GM12878 (cell line): ENCODE data around the gene TRPC1. TPM values are rescaled to one million over a fixed set of nuclear protein-coding genes. Genes with fewer than 3 reads are reported as not detected.

Experiments
- ATAC-seq: fragments of 200-7000 bp; cut with Tn5 transposase; 3 replicates; pipeline ENCODE4 v1.9.1; 2020; ENCODE audit warnings: mild to moderate bottlenecking, moderate library complexity
- BruUV-seq: library from RNA; stranded (reverse); fragments of 400-500 nt; replicated peaks from 2 replicates; lab custom pipeline; 2021; lab: Mats Ljungman, UMichigan
- CTCF ChIA-PET: fragments of 300-600 bp; sonication (Branson Sonifier 250); formaldehyde crosslinking; extraction: SDS; loops from one replicate; lab custom pipeline; 2021; ENCODE audit warnings: inconsistent platforms; lab: Yijun Ruan, JAX
- POLR2A ChIA-PET: fragments of 350-600 bp; formaldehyde crosslinking; extraction: SDS; loops from one replicate; lab custom pipeline; 2021; ENCODE audit warnings: inconsistent platforms; lab: Charles Lee
- RAD21 ChIA-PET: fragments of 300-600 bp; sonication (Branson Sonifier 250); formaldehyde crosslinking; loops from one replicate; lab custom pipeline; 2023; ENCODE audit warnings: antibody characterized with exemption; ENCODE audit not compliant: unreplicated experiment; lab: Charles Lee
- SMC1A ChIA-PET: fragments of 300-600 bp; sonication (Branson Sonifier 250); formaldehyde crosslinking; loops from one replicate; lab custom pipeline; 2023; ENCODE audit not compliant: unreplicated experiment, uncharacterized antibody; lab: Charles Lee
- DNase-seq: peaks from one replicate; pipeline ENCODE4 v3.0.0-alpha.2; 2011; ENCODE audit warnings: low read depth, low spot score
- FAIRE-seq: peaks from 3 replicates; lab custom pipeline; 2011; peaks lifted over from hg19 to GRCh38; lab: Jason Lieb, UNC
- H2AFZ ChIP-seq: 2 replicates; pipeline ENCODE4 v1.6.0; 2011; ENCODE audit warnings: low read depth, low read length, control low read depth; ENCODE audit not compliant: control insufficient read depth
- H3K27ac ChIP-seq: 2 replicates; pipeline ENCODE4 v1.5.1; 2011; ENCODE audit warnings: control low read depth; ENCODE audit not compliant: control insufficient read depth, insufficient read depth
- H3K27me3 ChIP-seq, 2 experiments: replicated peaks in 1 of 2; 2 replicates each; pipeline versions ENCODE4 v1.6.0 to v1.6.1; 2011; ENCODE audit warnings: low read length in 1 of 2; ENCODE audit not compliant: control insufficient read depth in 2 of 2, insufficient read depth in 2 of 2
- H3K36me3 ChIP-seq, 2 experiments: 2 replicates each; pipeline ENCODE4 v1.5.1; 2011; ENCODE audit warnings: low read length in 1 of 2; ENCODE audit not compliant: control insufficient read depth in 2 of 2, insufficient read depth in 2 of 2
- H3K4me1 ChIP-seq: 2 replicates; pipeline ENCODE4 v1.6.1; 2011; ENCODE audit warnings: mild to moderate bottlenecking, low read length, moderate library complexity, mixed read lengths; ENCODE audit not compliant: control insufficient read depth, insufficient read depth
- H3K4me2 ChIP-seq: 2 replicates; pipeline ENCODE4 v1.6.0; 2011; ENCODE audit warnings: control low read depth; ENCODE audit not compliant: control insufficient read depth, insufficient read depth
- H3K4me3 ChIP-seq: fragments of 200-600 bp; sonication (generic); 2 replicates; pipeline ENCODE4 v1.5.1; 2016
- H3K79me2 ChIP-seq: 2 replicates; pipeline ENCODE4 v1.6.0; 2011; ENCODE audit warnings: low read length; ENCODE audit not compliant: control insufficient read depth, insufficient read depth
- H3K9ac ChIP-seq: 2 replicates; pipeline ENCODE4 v1.8.0; 2011; ENCODE audit warnings: low read length, control low read depth, mixed read lengths; ENCODE audit not compliant: control insufficient read depth, insufficient read depth
- H3K9me3 ChIP-seq: replicated peaks from 3 replicates; pipeline ENCODE4 v1.5.1; 2011; ENCODE audit warnings: mild to moderate bottlenecking, low read length; ENCODE audit not compliant: control insufficient read depth, insufficient read depth
- H4K20me1 ChIP-seq: 2 replicates; pipeline ENCODE4 v1.6.0; 2011; ENCODE audit not compliant: control insufficient read depth, insufficient read depth
- ATF2 ChIP-seq: IDR thresholded peaks from 2 replicates; pipeline ENCODE4 v1.6.1; 2012; ENCODE audit warnings: low read length, inconsistent platforms
- BHLHE40 ChIP-seq, 2 experiments: fragments of 450-650 bp in 1 of 2; IDR thresholded peaks; 2 replicates each; pipeline ENCODE4 v1.6.1; 2011 to 2017; ENCODE audit warnings: low read depth in 2 of 2, borderline replicate concordance in 1 of 2, improper control_type of control experiment in 1 of 2, low read length in 1 of 2, mild to moderate bottlenecking in 1 of 2
- E4F1 ChIP-seq: fragments of 450-650 bp; IDR thresholded peaks from 2 replicates; pipeline ENCODE4 v1.6.1; 2018; ENCODE audit warnings: borderline replicate concordance, mild to moderate bottlenecking; ENCODE audit not compliant: partially characterized antibody
- FOXM1 ChIP-seq: IDR thresholded peaks from 2 replicates; pipeline ENCODE4 v1.6.1; 2012; ENCODE audit warnings: low read depth, mild to moderate bottlenecking, inconsistent platforms, low read length, moderate library complexity
- HCFC1 ChIP-seq: fragments of 150-350 bp; IDR thresholded peaks from 2 replicates; pipeline ENCODE4 v1.6.1; 2014; ENCODE audit warnings: low read length
- JUND ChIP-seq: IDR thresholded peaks from 2 replicates; pipeline ENCODE4 v1.6.1; 2012; ENCODE audit warnings: low read depth, mild to moderate bottlenecking, low read length, improper control_type of control experiment, moderate library complexity
- LARP7 ChIP-seq: fragments of 450-650 bp; IDR thresholded peaks from 2 replicates; pipeline ENCODE4 v1.6.1; 2017; ENCODE audit warnings: mild to moderate bottlenecking
- NFXL1 ChIP-seq: fragments of 450-650 bp; IDR thresholded peaks from 2 replicates; pipeline ENCODE4 v1.6.1; 2017; ENCODE audit warnings: antibody characterized with exemption, mild to moderate bottlenecking, borderline replicate concordance
- POU2F2 ChIP-seq: IDR thresholded peaks from 3 replicates; pipeline ENCODE4 v1.6.1; 2011; ENCODE audit warnings: low read depth, mild to moderate bottlenecking, low read length, borderline replicate concordance
- SKIL ChIP-seq: fragments of 450-650 bp; IDR thresholded peaks from 2 replicates; pipeline ENCODE4 v1.6.1; 2017; ENCODE audit warnings: mild to moderate bottlenecking, low read depth, inconsistent platforms; ENCODE audit not compliant: poor library complexity, severe bottlenecking
- TCF3 ChIP-seq: IDR thresholded peaks from 2 replicates; pipeline ENCODE4 v1.6.1; 2012; ENCODE audit warnings: low read depth, mild to moderate bottlenecking, low read length, borderline replicate concordance; ENCODE audit not compliant: insufficient read depth
- WRNIP1 ChIP-seq: IDR thresholded peaks from 2 replicates; pipeline ENCODE4 v1.6.1; 2011; ENCODE audit warnings: low read depth, low read length, improper control_type of control experiment, borderline replicate concordance
- ZBTB40 ChIP-seq: fragments of 450-650 bp; IDR thresholded peaks from 2 replicates; pipeline ENCODE4 v1.6.1; 2016; ENCODE audit warnings: mild to moderate bottlenecking, moderate library complexity, borderline replicate concordance
- in situ Hi-C: fragments of 300-500 bp; cut with MboI; formaldehyde crosslinking; loops from 9 replicates; pipeline ENCODE4 v1.14.3; 2018; ENCODE audit warnings: mixed read lengths
- intact Hi-C: fragments of 100-400 bp; cut with micrococcal nuclease; formaldehyde crosslinking; loops from one replicate; pipeline ENCODE4 v1.14.2; 2022; ENCODE audit not compliant: unreplicated experiment
- polyA plus RNA-seq, 11 experiments: library from polyadenylated mRNA; depleted of rRNA in 4 of 11; unstranded in 6 of 11; stranded (reverse) in 5 of 11; fragments of >200 nt; fragmentation: Nextera tagmentation in 4 of 11; fragmentation: Illumina TruSeq in 1 of 11; extraction: Ambion mirVana in 4 of 11; extraction: Trizol in 1 of 11; gene quantifications; 1 replicate in 1 of 11; 2 replicates in 10 of 11; pipeline versions ENCODE4 v1.2.1 to v1.2.3, GENCODE V29; 2011 to 2016; ENCODE audit warnings: inconsistent platforms in 2 of 11, missing spikeins in 2 of 11, low read depth in 1 of 11
- total RNA-seq, 4 experiments: library from RNA; depleted of rRNA in 3 of 4; stranded (reverse); fragments of >200 nt in 3 of 4; fragmentation: Illumina TruSeq in 1 of 4; extraction: Trizol in 1 of 4; gene quantifications; 2 replicates each; pipeline versions ENCODE4 v1.2.1 to v1.2.3, GENCODE V29; 2013 to 2021

Gene TRPC1
- total and polyA plus RNA-seq, 10 of the 15 experiments (the other 5 are each of a cell fraction or from before 2014, with no cell fraction given): 0.05 to 2.9 (median 0.17) TPM

GRCh38 chr3:142768338-142768737 lies 44.5 kb downstream of the TRPC1 start (continued):
- TF ChIP-seq ZBTB40 (no peak), NFXL1 (no peak), E4F1 (no peak), POU2F2 (no peak), BHLHE40 (IDR thresholded peaks at IDR 0.05; ENCODE audit: borderline replicate concordance in 1 of 2, low read depth in 2 of 2, low read length in 1 of 2) (no peak)
- TF ChIP-seq, all 136 proteins: peak for 0

- RAD21 ChIA-PET: no interaction called here
- no peak for TF ChIP-seq TCF3
- no peak for TF ChIP-seq SKIL
- TF ChIP-seq WRNIP1: no peak
- no peak for TF ChIP-seq ATF2
- TF ChIP-seq HCFC1: no peak
- no peak for TF ChIP-seq FOXM1
- no peak for TF ChIP-seq LARP7
- no peak for TF ChIP-seq JUND
These were observed 54.1 kb downstream of the TRPC1 start for GRCh38 chr3:142777927-142778326.

More at GRCh38 chr3:142777927-142778326, 54.1 kb downstream of the TRPC1 start:
- ChIA-PET CTCF (no interaction called here), POLR2A (no interaction called here), SMC1A (no interaction called here)
- no peaks in the 10 kb centered on the region for H3K36me3 ChIP-seq
- H3K9me3 ChIP-seq: no peaks in the 10 kb centered on the region
- intact Hi-C loops: no loop called here
- in situ Hi-C loops: no loop called here
- DNase-seq: no peak
- H2AFZ ChIP-seq: no peak overlapping the region
- H3K27me3 ChIP-seq: no peaks in the 10 kb centered on the region
- no peak for FAIRE-seq
- H3K9ac ChIP-seq: no peak overlapping the region
- H3K79me2 ChIP-seq: no peaks in the 10 kb centered on the region
- H3K27ac ChIP-seq: no peak overlapping the region
- no peak for ATAC-seq
- no peak overlapping the region for H3K4me2 ChIP-seq
- no TSS peak for BruUV-seq
- no peak overlapping the region for H3K4me3 ChIP-seq
- no peaks in the 10 kb centered on the region for H3K4me1 ChIP-seq
- no peaks in the 10 kb centered on the region for H4K20me1 ChIP-seq
